GM23248 (cell line): ENCODE results near the gene TTC9C.

Experiments used
- EZH2 ChIP-seq: fragments of 200-600 bp; sonication (generic); IDR thresholded peaks from 2 replicates; pipeline ENCODE4 v1.6.1; 2018; ENCODE audit warnings: antibody characterized with exemption, mild to moderate bottlenecking; ENCODE audit not compliant: insufficient read depth, poor library complexity, severe bottlenecking
- EZH2phosphoT487 ChIP-seq: fragments of 200-600 bp; sonication (generic); IDR thresholded peaks from 2 replicates; pipeline ENCODE4 v1.6.1; 2018; ENCODE audit warnings: antibody characterized with exemption, moderate library complexity, mild to moderate bottlenecking, low read depth; ENCODE audit not compliant: insufficient read depth

- TF ChIP-seq EZH2 = no peak
- TF ChIP-seq EZH2phosphoT487 = no peak
These were observed 50.2 kb downstream of the TTC9C start for GRCh38 chr11:62778441-62778840.
